Measurements from ENCODE around the gene CYBB.

DNA sequence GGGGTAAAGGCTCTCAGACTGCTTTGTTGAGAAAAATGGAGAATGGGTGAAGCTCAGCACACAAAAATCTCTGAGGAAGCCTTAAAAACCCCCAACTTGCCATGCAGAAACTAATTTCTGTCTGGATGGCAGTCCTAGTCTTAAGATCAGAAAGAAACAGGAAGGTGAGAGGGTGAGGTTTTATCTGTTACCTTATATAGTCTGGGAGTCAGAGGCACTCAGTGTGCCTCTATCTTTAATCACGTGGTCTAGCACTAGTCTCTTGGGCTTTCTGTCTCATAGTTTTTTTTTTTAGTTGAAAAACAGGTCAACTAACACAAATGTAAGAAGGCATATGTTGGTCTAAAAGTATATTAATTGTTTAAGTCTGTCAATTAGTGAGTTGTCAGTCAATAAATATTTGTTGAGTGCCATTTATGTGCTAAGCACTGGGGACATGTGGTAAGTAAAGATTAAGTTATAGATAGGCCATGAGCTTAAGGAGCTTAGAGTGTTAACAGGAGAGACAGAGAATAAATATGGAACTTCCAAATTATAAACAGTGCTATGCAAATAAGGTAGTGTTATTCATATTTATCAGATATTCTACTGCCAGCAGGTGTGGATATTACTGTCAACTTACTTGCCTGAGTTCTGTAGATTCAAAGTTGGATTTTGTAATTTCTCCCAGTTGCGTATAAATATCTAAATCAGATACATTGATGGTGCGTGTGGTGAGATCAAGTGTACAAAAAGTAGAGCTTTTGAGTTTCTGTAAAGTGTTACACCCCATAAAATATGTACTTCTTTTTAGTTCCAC, 7.0 kb downstream of the CYBB start:
- TF ChIP-seq, protein P1, sequence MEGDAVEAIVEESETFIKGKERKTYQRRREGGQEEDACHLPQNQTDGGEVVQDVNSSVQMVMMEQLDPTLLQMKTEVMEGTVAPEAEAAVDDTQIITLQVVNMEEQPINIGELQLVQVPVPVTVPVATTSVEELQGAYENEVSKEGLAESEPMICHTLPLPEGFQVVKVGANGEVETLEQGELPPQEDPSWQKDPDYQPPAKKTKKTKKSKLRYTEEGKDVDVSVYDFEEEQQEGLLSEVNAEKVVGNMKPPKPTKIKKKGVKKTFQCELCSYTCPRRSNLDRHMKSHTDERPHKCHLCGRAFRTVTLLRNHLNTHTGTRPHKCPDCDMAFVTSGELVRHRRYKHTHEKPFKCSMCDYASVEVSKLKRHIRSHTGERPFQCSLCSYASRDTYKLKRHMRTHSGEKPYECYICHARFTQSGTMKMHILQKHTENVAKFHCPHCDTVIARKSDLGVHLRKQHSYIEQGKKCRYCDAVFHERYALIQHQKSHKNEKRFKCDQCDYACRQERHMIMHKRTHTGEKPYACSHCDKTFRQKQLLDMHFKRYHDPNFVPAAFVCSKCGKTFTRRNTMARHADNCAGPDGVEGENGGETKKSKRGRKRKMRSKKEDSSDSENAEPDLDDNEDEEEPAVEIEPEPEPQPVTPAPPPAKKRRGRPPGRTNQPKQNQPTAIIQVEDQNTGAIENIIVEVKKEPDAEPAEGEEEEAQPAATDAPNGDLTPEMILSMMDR (IDR thresholded peaks at IDR 0.05): no peak
- TF ChIP-seq POLR2A (IDR thresholded peaks at IDR 0.05): no peak
